VCaP (cell line): ENCODE results near the gene SND1.
A peak's percentile ranks its signal among the peaks of the same experiment; 100 is the strongest.

Experiments used
- H3K27ac ChIP-seq: fragments of 450-650 bp; 2 replicates; pipeline ENCODE4 v1.5.1; 2017
- TF ChIP-seq, protein P1 (sequence below): fragments of 450-650 bp; conservative IDR thresholded peaks from 2 replicates; pipeline ENCODE4 v1.5.1; 2017; ENCODE audit warnings: mild to moderate bottlenecking, moderate library complexity

Gene SND1

DNA sequence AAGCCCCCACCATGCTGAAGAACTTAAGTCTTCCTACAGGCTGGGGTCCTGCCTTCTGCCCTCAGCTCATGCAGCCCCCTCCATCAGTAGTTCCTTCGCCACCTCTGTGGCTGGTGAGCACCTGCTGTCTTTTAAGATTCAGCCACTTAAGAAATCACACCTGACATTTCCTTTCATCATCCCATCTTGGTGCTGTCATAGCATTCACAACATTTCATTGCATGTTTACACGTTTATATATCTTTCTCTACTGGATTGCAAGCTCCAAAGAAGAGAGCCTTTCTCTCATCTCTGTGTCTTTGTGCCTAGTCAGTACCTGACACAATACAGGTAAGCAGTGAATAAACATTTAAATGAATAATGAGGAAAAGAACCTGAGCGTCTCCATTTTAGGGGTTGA lies 38.3 kb downstream of the SND1 start:
- TF ChIP-seq, protein P1, sequence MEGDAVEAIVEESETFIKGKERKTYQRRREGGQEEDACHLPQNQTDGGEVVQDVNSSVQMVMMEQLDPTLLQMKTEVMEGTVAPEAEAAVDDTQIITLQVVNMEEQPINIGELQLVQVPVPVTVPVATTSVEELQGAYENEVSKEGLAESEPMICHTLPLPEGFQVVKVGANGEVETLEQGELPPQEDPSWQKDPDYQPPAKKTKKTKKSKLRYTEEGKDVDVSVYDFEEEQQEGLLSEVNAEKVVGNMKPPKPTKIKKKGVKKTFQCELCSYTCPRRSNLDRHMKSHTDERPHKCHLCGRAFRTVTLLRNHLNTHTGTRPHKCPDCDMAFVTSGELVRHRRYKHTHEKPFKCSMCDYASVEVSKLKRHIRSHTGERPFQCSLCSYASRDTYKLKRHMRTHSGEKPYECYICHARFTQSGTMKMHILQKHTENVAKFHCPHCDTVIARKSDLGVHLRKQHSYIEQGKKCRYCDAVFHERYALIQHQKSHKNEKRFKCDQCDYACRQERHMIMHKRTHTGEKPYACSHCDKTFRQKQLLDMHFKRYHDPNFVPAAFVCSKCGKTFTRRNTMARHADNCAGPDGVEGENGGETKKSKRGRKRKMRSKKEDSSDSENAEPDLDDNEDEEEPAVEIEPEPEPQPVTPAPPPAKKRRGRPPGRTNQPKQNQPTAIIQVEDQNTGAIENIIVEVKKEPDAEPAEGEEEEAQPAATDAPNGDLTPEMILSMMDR, result no peak
- H3K27ac ChIP-seq, result no peak overlapping the region

GRCh38 chr7:127690806-127691205 lies 38.8 kb downstream of the SND1 start:
- TF ChIP-seq, protein P1, result no peak
- H3K27ac ChIP-seq, result no peak overlapping the region

- TF ChIP-seq, protein P1, result no peak
- no peak overlapping the region for H3K27ac ChIP-seq
Measured at GRCh38 chr7:127692200-127692599, 40.2 kb downstream of the SND1 start.

GRCh38 chr7:127699853-127700252 lies 47.9 kb downstream of the SND1 start:
- TF ChIP-seq, protein P1, result no peak
- H3K27ac ChIP-seq, result no peak overlapping the region

DNA sequence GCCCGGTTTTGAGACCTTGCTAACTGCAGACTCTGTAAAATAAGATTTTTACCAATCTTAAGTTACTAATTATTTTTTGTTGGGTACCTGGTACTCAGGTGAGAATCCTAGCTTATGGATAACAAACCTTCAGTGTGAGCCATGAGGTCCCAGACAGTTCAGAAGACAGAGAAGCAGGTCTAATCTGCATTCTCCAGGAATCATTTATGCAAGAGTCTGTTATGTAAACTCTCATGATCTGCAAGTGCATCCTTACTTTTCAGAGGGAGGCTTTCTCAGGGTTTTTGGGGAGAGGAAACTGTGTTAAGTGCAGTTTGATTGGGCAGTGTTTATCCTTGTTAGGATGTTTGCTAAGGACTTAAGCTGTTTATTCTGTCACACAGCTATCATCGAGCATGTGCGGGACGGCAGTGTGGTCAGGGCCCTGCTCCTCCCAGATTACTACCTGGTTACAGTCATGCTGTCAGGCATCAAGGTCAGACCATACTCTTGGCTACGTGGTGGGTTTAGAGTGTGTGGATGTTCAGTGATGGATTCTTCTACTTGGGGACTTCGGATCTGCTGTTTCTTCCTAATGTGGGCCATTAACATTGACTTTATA lies 50.2 kb downstream of the SND1 start:
- H3K27ac ChIP-seq, result peak overlapping the region; percentile 84
- TF ChIP-seq, protein P1, result no peak

DNA sequence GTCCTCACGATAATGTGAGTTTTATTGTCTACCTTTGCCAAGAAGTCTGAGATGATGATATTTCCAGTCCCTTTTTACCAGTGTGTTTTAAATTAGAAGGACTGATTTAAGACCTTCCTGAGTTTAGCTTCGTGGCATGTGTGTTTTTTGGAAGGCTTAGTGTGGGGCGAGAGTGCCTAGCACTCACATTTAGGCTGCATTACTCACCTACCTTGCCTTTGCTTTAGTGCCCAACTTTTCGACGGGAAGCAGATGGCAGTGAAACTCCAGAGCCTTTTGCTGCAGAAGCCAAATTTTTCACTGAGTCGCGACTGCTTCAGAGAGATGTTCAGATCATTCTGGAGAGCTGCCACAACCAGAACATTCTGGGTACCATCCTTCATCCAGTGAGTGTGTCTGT lies 50.9 kb downstream of the SND1 start:
- TF ChIP-seq, protein P1, result no peak
- H3K27ac ChIP-seq, result peak overlapping the region; percentile 84

GRCh38 chr7:127704211-127704610 lies 52.2 kb downstream of the SND1 start:
- peak overlapping the region; percentile 84 for H3K27ac ChIP-seq
- TF ChIP-seq, protein P1, result peak; percentile 30; the same call in 1 of the 2 replicates
